Measurements from ENCODE around the gene GJA4. TPM values are rescaled to one million over a fixed set of nuclear protein-coding genes. Genes with fewer than 3 reads are reported as not detected.

GJA4 gene
- total and polyA plus RNA-seq, 2 of the 13 experiments (the other 11 are each of a cell fraction or from before 2014, with no cell fraction given) = not detected

GRCh38 chr1:34761776-34762307, 31.0 kb upstream of the GJA4 start (continued):
- no peak for TF ChIP-seq ZUFSP (CRISPR knock-in tag; IDR thresholded peaks at IDR 0.05; ENCODE audit: borderline replicate concordance)

- Histone ChIP-seq H3K27ac (ENCODE audit: extremely low read length, insufficient read depth, low read length) (no peak overlapping the region), H4K20me1 (ENCODE audit: insufficient read depth, low read length) (no peaks in the 10 kb centered on the region), H3K27me3 (ENCODE audit: control insufficient read depth in 1 of 2, insufficient read depth in 2 of 2, low read length in 2 of 2) (peaks cover 3 to 47% of the 10 kb centered on the region in 2 experiments; a peak in 3 of 5 replicates), H3K9me3 (ENCODE audit: low read length) (no peaks in the 10 kb centered on the region), H3K36me3 (replicated peaks in 1 of 2; ENCODE audit: control insufficient read depth in 1 of 2, insufficient read depth in 2 of 2, low read length in 2 of 2) (no peaks in the 10 kb centered on the region), H2AFZ (ENCODE audit: low read length) (no peak overlapping the region), H3K4me3 (replicated peaks in 1 of 3; ENCODE audit: insufficient read depth in 1 of 3, low read depth in 2 of 3, low read length in 3 of 3) (no peak overlapping the region), H3K4me2 (ENCODE audit: low read depth, low read length) (no peak overlapping the region), H3K9ac (ENCODE audit: insufficient read depth, low read depth, low read length) (no peak overlapping the region), H3K4me1 (ENCODE audit: insufficient read depth, low read length) (no peaks in the 10 kb centered on the region), H3K79me2 (ENCODE audit: insufficient read depth, low read length) (no peaks in the 10 kb centered on the region)
- FAIRE-seq (no peak), ATAC-seq (no peak), DNase-seq (ENCODE audit: low spot score) (no peak)
- no TSS peak for BruUV-seq (replicated peaks)
- ChIA-PET POLR2A (no interaction called here), CTCF (ENCODE audit: low intra/inter-chr PET ratio, low total read pairs) (no interaction called here)
- whole genome bisulfite sequencing (ENCODE audit: low lambda C conversion rate) = 0% methylated on average over 7 of the region's 7 CpGs
- in situ Hi-C loops (cut with HindIII; ENCODE audit: extremely low pct_ligation_motif_present, low pct_unique_long_range_greater_than_20kb) (no loop called here), intact Hi-C loops (cut with micrococcal nuclease; ENCODE audit: unreplicated experiment) (no loop called here)
- TF ChIP-seq ZIK1 (CRISPR knock-in tag; IDR thresholded peaks at IDR 0.05; ENCODE audit: borderline replicate concordance, low read depth) (no peak), ETV5 (CRISPR knock-in tag; IDR thresholded peaks at IDR 0.05; ENCODE audit: borderline replicate concordance) (no peak), PCBP2 (optimal IDR thresholded peaks at IDR 0.05; ENCODE audit: low read depth, low read length, poor library complexity, severe bottlenecking) (no peak), DZIP1 (CRISPR knock-in tag; IDR thresholded peaks at IDR 0.05) (no peak), SOX13 (IDR thresholded peaks at IDR 0.05) (no peak), SOX13 (CRISPR knock-in tag; conservative IDR thresholded peaks at IDR 0.05 in 1 of 2, IDR thresholded peaks at IDR 0.05 in 1 of 2) (no peak), ZNF563 (CRISPR knock-in tag; IDR thresholded peaks at IDR 0.05) (no peak), CHD2 (IDR thresholded peaks at IDR 0.05; ENCODE audit: low read depth, low read length) (no peak), ZBTB4 (CRISPR knock-in tag; IDR thresholded peaks at IDR 0.05; ENCODE audit: borderline replicate concordance) (no peak), GTF3A (CRISPR knock-in tag; conservative IDR thresholded peaks at IDR 0.05) (no peak), HNF4G (IDR thresholded peaks at IDR 0.05; ENCODE audit: borderline replicate concordance, low read depth, low read length) (no peak), HNF4G (CRISPR knock-in tag; IDR thresholded peaks at IDR 0.05; ENCODE audit: borderline replicate concordance, low read depth) (no peak), ZNF136 (CRISPR knock-in tag; IDR thresholded peaks at IDR 0.05; ENCODE audit: low read depth) (no peak)
Observed at GRCh38 chr1:34762474-34763141, 30.2 kb upstream of the GJA4 start.

All from HepG2 (cell line).